GM12874 (cell line): ENCODE measurements around the gene EIF2B1.

ENCODE experiments used
- TF ChIP-seq, protein P1 (sequence below): IDR thresholded peaks from 2 replicates; pipeline ENCODE4 v1.5.1; 2011; ENCODE audit warnings: low read depth, mild to moderate bottlenecking, control low read depth, low read length, moderate library complexity; ENCODE audit not compliant: insufficient read depth

The EIF2B1 gene

DNA sequence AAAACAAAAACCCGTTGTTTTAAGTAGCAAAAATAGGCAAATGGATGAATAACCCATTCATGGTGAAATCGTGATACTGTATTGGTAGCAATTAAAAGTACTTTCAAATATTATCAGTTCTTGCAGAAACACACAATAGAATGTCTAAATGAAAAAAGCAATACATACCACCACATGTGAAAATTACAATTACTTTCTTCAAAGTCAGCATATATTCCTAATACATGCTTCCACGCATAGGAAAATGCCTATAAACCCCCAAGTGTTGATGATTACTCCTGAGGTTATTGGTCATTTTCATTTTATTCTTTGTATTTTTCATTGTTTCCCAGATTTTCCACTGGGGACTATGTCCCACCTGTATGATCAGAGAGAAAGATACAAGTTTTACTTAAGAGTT lies 16.3 kb downstream of the EIF2B1 start:
- TF ChIP-seq, protein P1, sequence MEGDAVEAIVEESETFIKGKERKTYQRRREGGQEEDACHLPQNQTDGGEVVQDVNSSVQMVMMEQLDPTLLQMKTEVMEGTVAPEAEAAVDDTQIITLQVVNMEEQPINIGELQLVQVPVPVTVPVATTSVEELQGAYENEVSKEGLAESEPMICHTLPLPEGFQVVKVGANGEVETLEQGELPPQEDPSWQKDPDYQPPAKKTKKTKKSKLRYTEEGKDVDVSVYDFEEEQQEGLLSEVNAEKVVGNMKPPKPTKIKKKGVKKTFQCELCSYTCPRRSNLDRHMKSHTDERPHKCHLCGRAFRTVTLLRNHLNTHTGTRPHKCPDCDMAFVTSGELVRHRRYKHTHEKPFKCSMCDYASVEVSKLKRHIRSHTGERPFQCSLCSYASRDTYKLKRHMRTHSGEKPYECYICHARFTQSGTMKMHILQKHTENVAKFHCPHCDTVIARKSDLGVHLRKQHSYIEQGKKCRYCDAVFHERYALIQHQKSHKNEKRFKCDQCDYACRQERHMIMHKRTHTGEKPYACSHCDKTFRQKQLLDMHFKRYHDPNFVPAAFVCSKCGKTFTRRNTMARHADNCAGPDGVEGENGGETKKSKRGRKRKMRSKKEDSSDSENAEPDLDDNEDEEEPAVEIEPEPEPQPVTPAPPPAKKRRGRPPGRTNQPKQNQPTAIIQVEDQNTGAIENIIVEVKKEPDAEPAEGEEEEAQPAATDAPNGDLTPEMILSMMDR = no peak

DNA sequence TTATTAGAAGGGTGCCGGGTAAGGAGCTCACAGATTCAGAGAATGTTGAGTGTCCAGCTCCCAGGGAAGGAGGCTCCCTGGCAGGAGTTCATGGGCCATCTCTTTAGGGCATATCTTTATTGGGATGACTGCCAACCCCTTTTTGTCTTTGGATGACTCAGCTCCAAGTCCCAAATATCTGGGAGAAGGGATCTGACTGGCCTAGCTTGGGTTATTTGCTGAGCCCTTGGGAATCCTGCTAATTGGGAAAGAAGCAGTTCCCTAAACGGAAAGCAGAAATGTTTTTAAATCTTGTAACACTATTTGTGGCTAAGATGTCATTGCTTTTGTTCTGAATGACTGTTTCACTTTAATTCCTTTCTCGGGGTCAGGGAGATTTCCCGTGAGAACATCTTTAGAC lies 19.0 kb downstream of the EIF2B1 start:
- TF ChIP-seq, protein P1 = no peak

DNA sequence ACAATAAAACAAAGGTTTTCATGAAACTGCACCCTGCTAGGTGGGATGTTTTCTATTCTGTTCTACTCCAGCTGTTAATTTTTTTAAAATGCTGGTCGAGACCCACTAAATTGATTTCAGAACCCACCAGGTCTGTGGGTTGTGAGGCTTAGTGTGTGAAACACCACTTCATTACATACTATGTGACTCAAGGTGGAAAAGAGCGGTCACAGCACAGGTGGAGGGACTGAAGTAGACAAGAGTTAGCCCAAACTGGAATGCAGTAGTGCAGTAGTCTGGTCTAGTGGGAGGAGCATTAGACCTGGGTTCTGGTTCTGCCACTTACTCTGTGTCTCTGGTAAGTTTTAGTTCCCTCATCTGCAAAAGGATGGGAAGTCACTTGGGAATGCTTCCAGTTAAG lies 19.4 kb downstream of the EIF2B1 start:
- TF ChIP-seq, protein P1 = no peak

DNA sequence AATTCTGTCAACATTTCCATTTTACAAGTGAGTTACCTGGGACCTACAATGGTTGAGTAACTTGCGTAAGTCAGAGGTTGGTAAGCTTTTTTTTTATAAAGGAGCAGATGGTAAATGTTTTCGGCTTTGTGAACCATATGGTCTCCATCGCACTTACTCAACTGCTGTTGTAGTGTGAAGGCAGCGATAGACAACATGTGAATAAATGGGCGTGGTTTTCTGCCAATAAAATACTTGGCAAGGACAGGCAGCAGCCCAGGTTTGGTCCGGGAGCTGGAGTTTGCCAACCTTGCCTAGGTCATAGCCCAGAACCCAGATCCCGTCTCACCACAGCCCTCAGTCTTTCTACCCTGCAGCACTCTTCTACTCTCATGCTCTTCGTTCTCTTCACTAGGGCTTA lies 25.3 kb downstream of the EIF2B1 start:
- TF ChIP-seq, protein P1 = no peak

DNA sequence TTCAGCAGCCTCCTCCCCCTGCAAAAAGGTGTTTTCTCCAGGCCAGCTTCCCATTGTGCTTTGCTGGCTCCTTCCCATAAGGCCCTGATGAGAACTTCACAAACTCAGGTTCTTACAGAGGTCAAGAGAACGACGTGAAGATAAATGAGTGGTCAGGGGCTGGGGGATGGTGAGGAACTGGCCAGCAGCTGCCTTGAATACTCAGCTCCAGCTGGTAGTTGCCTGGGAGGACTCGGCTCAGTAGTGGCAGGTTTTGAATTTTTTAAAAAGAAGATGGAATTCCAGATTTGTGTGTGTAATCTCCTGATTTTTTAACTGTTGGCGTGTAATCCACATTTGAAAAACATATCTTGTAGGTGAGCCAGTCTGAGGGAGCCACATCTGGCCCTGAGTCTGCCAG lies 25.7 kb downstream of the EIF2B1 start:
- TF ChIP-seq, protein P1 = no peak

DNA sequence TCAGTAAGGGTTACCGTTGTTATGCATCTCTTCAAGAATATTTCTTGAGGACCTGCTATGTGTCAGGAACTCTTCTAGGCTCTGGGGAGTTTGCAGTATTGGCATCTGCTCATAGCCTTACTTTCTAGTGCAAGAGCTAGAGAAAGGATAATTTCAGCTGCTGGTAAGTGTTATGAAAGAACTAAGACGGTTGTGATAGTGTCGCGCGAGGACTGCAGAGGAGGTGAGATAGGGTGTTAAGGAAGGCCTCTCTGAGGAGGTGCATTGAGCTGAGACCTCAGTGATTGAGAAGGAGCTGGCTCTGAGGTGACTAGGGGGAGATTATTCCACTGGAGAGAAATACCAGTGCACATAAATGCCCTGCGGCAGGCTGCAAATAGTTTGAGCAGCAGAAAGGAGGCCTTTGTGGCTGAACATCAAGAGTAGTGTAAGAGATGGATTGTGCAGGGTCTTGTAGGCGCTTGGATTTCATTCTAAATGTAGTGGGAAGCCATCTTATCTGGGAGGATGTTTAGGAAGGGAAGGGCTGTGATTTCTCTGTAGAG lies 30.8 kb downstream of the EIF2B1 start:
- TF ChIP-seq, protein P1 = no peak

DNA sequence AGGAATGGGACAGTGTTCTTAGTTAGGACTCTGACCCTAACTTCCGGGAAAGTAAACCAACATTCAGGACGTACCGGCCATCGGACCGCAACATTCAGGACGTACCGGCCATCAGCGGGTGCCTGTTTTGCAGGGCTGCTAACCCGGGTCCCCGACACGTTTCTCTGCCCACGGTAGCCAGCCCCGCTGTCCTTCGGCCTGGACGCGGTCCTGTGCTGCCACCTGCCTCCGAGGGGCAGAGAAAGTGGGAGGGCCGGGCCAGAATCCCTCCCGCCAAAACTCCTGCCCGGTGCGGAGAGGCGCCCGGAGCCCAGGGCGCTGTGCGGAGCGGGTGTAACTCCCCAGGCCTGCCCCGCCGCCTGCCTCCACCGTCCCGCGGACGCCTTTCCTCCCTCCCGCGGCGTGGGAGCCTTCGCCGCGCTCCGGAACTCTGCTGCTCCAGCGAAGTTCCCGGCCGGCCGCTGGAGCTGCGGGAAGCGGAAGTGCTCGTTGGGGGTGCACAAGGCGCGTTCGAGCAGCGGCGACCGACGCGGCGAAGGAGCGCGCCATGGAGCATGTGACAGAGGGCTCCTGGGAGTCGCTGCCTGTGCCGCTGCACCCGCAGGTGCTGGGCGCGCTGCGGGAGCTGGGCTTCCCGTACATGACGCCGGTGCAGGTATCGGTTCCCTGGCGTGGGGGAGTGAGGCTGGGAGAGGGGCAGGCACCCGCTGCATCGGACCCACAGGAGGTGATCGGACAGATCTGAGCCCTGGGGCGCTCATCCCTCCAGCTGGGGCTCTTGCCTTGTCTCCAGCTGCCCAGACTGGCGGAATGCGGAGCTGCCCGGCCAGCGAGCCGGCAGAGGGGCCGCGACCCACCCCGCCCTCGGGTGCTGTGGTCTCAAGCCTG lies 31.6 kb downstream of the EIF2B1 start, which contains the start of gene DDX55:
Gene DDX55 (plus strand): TSS at position 498 of the 888 bp plus-strand sequence. CDS start 50 bp downstream, at position 548.
- TF ChIP-seq, protein P1 = no peak
